ENCODE data around the gene PKP1.

Gene PKP1

GRCh38 chr1:201324821-201325677, 41.7 kb downstream of the PKP1 start:
- DNase-seq (ENCODE audit: low read depth), result no peak
- no peak overlapping the region for H3K4me3 ChIP-seq (ENCODE audit: low read length)
- no peak for TF ChIP-seq CTCF (IDR thresholded peaks at IDR 0.05; ENCODE audit: insufficient read depth, low read depth, low read length, missing control alignments)

GRCh38 chr1:201325678-201326060, 42.4 kb downstream of the PKP1 start:
- no peak overlapping the region for H3K4me3 ChIP-seq (ENCODE audit: low read length)
- DNase-seq (ENCODE audit: low read depth), result no peak
- TF ChIP-seq CTCF (IDR thresholded peaks at IDR 0.05; ENCODE audit: insufficient read depth, low read depth, low read length, missing control alignments), result no peak

GRCh38 chr1:201326710-201327109, 43.4 kb downstream of the PKP1 start:
- no peak for TF ChIP-seq CTCF (IDR thresholded peaks at IDR 0.05; ENCODE audit: insufficient read depth, low read depth, low read length, missing control alignments)
- DNase-seq (ENCODE audit: low read depth), result no peak
- no peak overlapping the region for H3K4me3 ChIP-seq (ENCODE audit: low read length)

- no peak for TF ChIP-seq CTCF (IDR thresholded peaks at IDR 0.05; ENCODE audit: insufficient read depth, low read depth, low read length, missing control alignments)
- H3K4me3 ChIP-seq (ENCODE audit: low read length), result no peak overlapping the region
- peak; percentile 81 for DNase-seq (ENCODE audit: low read depth)
These were observed 44.5 kb downstream of the PKP1 start for GRCh38 chr1:201327687-201328240.

- DNase-seq (ENCODE audit: low read depth), result no peak
- H3K4me3 ChIP-seq (ENCODE audit: low read length), result no peak overlapping the region
- TF ChIP-seq CTCF (IDR thresholded peaks at IDR 0.05; ENCODE audit: insufficient read depth, low read depth, low read length, missing control alignments), result no peak
These were observed 45.3 kb downstream of the PKP1 start for GRCh38 chr1:201328576-201328975.

- no peak for DNase-seq (ENCODE audit: low read depth)
- no peak for TF ChIP-seq CTCF (IDR thresholded peaks at IDR 0.05; ENCODE audit: insufficient read depth, low read depth, low read length, missing control alignments)
- H3K4me3 ChIP-seq (ENCODE audit: low read length), result no peak overlapping the region
These were observed 46.0 kb downstream of the PKP1 start for GRCh38 chr1:201329286-201329685.

Data from epithelial cell of esophagus (primary cell).